GM12878 (cell line): ENCODE results near the gene FBN3. TPM values are rescaled to one million over a fixed set of nuclear protein-coding genes. Genes with fewer than 3 reads are reported as not detected.
A peak's percentile ranks its signal among the peaks of the same experiment; 100 is the strongest.

ENCODE experiments used
- ATAC-seq: fragments of 200-7000 bp; cut with Tn5 transposase; 3 replicates; pipeline ENCODE4 v1.9.1; 2020; ENCODE audit warnings: mild to moderate bottlenecking, moderate library complexity
- BruUV-seq: library from RNA; stranded (reverse); fragments of 400-500 nt; replicated peaks from 2 replicates; lab custom pipeline; 2021; lab: Mats Ljungman, UMichigan
- CTCF ChIA-PET: fragments of 300-600 bp; sonication (Branson Sonifier 250); formaldehyde crosslinking; extraction: SDS; loops from one replicate; lab custom pipeline; 2021; ENCODE audit warnings: inconsistent platforms; lab: Yijun Ruan, JAX
- POLR2A ChIA-PET: fragments of 350-600 bp; formaldehyde crosslinking; extraction: SDS; loops from one replicate; lab custom pipeline; 2021; ENCODE audit warnings: inconsistent platforms; lab: Charles Lee
- RAD21 ChIA-PET: fragments of 300-600 bp; sonication (Branson Sonifier 250); formaldehyde crosslinking; loops from one replicate; lab custom pipeline; 2023; ENCODE audit warnings: antibody characterized with exemption; ENCODE audit not compliant: unreplicated experiment; lab: Charles Lee
- SMC1A ChIA-PET: fragments of 300-600 bp; sonication (Branson Sonifier 250); formaldehyde crosslinking; loops from one replicate; lab custom pipeline; 2023; ENCODE audit not compliant: unreplicated experiment, uncharacterized antibody; lab: Charles Lee
- DNase-seq: peaks from one replicate; pipeline ENCODE4 v3.0.0-alpha.2; 2011; ENCODE audit warnings: low read depth, low spot score
- FAIRE-seq: peaks from 3 replicates; lab custom pipeline; 2011; peaks lifted over from hg19 to GRCh38; lab: Jason Lieb, UNC
- H2AFZ ChIP-seq: 2 replicates; pipeline ENCODE4 v1.6.0; 2011; ENCODE audit warnings: low read depth, low read length, control low read depth; ENCODE audit not compliant: control insufficient read depth
- H3K27ac ChIP-seq: 2 replicates; pipeline ENCODE4 v1.5.1; 2011; ENCODE audit warnings: control low read depth; ENCODE audit not compliant: control insufficient read depth, insufficient read depth
- H3K27me3 ChIP-seq, 2 experiments: replicated peaks in 1 of 2; 2 replicates each; pipeline versions ENCODE4 v1.6.0 to v1.6.1; 2011; ENCODE audit warnings: low read length in 1 of 2; ENCODE audit not compliant: control insufficient read depth in 2 of 2, insufficient read depth in 2 of 2
- H3K36me3 ChIP-seq, 2 experiments: 2 replicates each; pipeline ENCODE4 v1.5.1; 2011; ENCODE audit warnings: low read length in 1 of 2; ENCODE audit not compliant: control insufficient read depth in 2 of 2, insufficient read depth in 2 of 2
- H3K4me1 ChIP-seq: 2 replicates; pipeline ENCODE4 v1.6.1; 2011; ENCODE audit warnings: mild to moderate bottlenecking, low read length, moderate library complexity, mixed read lengths; ENCODE audit not compliant: control insufficient read depth, insufficient read depth
- H3K4me2 ChIP-seq: 2 replicates; pipeline ENCODE4 v1.6.0; 2011; ENCODE audit warnings: control low read depth; ENCODE audit not compliant: control insufficient read depth, insufficient read depth
- H3K4me3 ChIP-seq: fragments of 200-600 bp; sonication (generic); 2 replicates; pipeline ENCODE4 v1.5.1; 2016
- H3K79me2 ChIP-seq: 2 replicates; pipeline ENCODE4 v1.6.0; 2011; ENCODE audit warnings: low read length; ENCODE audit not compliant: control insufficient read depth, insufficient read depth
- H3K9ac ChIP-seq: 2 replicates; pipeline ENCODE4 v1.8.0; 2011; ENCODE audit warnings: low read length, control low read depth, mixed read lengths; ENCODE audit not compliant: control insufficient read depth, insufficient read depth
- H3K9me3 ChIP-seq: replicated peaks from 3 replicates; pipeline ENCODE4 v1.5.1; 2011; ENCODE audit warnings: mild to moderate bottlenecking, low read length; ENCODE audit not compliant: control insufficient read depth, insufficient read depth
- H4K20me1 ChIP-seq: 2 replicates; pipeline ENCODE4 v1.6.0; 2011; ENCODE audit not compliant: control insufficient read depth, insufficient read depth
- CHD4 ChIP-seq: fragments of 200-600 bp; sonication (generic); IDR thresholded peaks from 2 replicates; pipeline ENCODE4 v1.6.1; 2016; ENCODE audit warnings: mild to moderate bottlenecking
- IKZF1 ChIP-seq: fragments of 450-650 bp; conservative IDR thresholded peaks from 2 replicates; pipeline ENCODE4 v1.6.1; 2017; ENCODE audit warnings: antibody characterized with exemption, mild to moderate bottlenecking
- SPI1 ChIP-seq: IDR thresholded peaks from 2 replicates; pipeline ENCODE4 v1.6.1; 2011; ENCODE audit warnings: low read depth, mild to moderate bottlenecking, low read length, moderate library complexity, borderline replicate concordance; ENCODE audit not compliant: insufficient read depth
- SUZ12 ChIP-seq: fragments of 200-600 bp; sonication (generic); IDR thresholded peaks from one replicate; pipeline ENCODE4 v1.6.1; 2018; ENCODE audit warnings: antibody characterized with exemption, mild to moderate bottlenecking; ENCODE audit not compliant: unreplicated experiment
- ZBTB4 ChIP-seq: fragments of 450-650 bp; formaldehyde crosslinking; IDR thresholded peaks from 2 replicates; pipeline ENCODE4 v1.4.0; 2022; ENCODE audit warnings: mild to moderate bottlenecking, moderate library complexity
- WGBS: methylation state at CpG from one replicate; pipeline ENCODE4 v1.1.6; 2016; ENCODE audit warnings: low lambda C conversion rate; ENCODE audit not compliant: insufficient replicate concordance, insufficient coverage; ENCODE audit errors: missing lambda C conversion rate; 5-methylcytosine and 5-hydroxymethylcytosine counted together
- in situ Hi-C: fragments of 300-500 bp; cut with MboI; formaldehyde crosslinking; loops from 9 replicates; pipeline ENCODE4 v1.14.3; 2018; ENCODE audit warnings: mixed read lengths
- intact Hi-C: fragments of 100-400 bp; cut with micrococcal nuclease; formaldehyde crosslinking; loops from one replicate; pipeline ENCODE4 v1.14.2; 2022; ENCODE audit not compliant: unreplicated experiment
- polyA plus RNA-seq, 11 experiments: library from polyadenylated mRNA; depleted of rRNA in 4 of 11; unstranded in 6 of 11; stranded (reverse) in 5 of 11; fragments of >200 nt; fragmentation: Nextera tagmentation in 4 of 11; fragmentation: Illumina TruSeq in 1 of 11; extraction: Ambion mirVana in 4 of 11; extraction: Trizol in 1 of 11; gene quantifications; 1 replicate in 1 of 11; 2 replicates in 10 of 11; pipeline versions ENCODE4 v1.2.1 to v1.2.3, GENCODE V29; 2011 to 2016; ENCODE audit warnings: inconsistent platforms in 2 of 11, missing spikeins in 2 of 11, low read depth in 1 of 11
- total RNA-seq, 4 experiments: library from RNA; depleted of rRNA in 3 of 4; stranded (reverse); fragments of >200 nt in 3 of 4; fragmentation: Illumina TruSeq in 1 of 4; extraction: Trizol in 1 of 4; gene quantifications; 2 replicates each; pipeline versions ENCODE4 v1.2.1 to v1.2.3, GENCODE V29; 2013 to 2021

The FBN3 gene
- total and polyA plus RNA-seq, 10 of the 15 experiments (the other 5 are each of a cell fraction or from before 2014, with no cell fraction given) = 0.05 TPM; not detected in 9

GRCh38 chr19:8041531-8041931 is 107.9 kb downstream of the FBN3 start:
- H3K79me2 ChIP-seq = no peaks in the 10 kb centered on the region
- H3K9me3 ChIP-seq = no peaks in the 10 kb centered on the region
- no peak overlapping the region for H3K4me2 ChIP-seq
- no peaks in the 10 kb centered on the region for H4K20me1 ChIP-seq
- H3K27me3 ChIP-seq = no peaks in the 10 kb centered on the region
- ATAC-seq = no peak
- no peak overlapping the region for H3K9ac ChIP-seq
- no peak overlapping the region for H3K4me3 ChIP-seq
- ChIA-PET SMC1A (no interaction called here), POLR2A (interaction anchor here (0.6 kb wide), 1 partner anchor 143 kb away, joined by 5 read pairs; no protein-coding TSS in a partner anchor), RAD21 (no interaction called here), CTCF (interaction anchor here (0.6 kb wide), 1 partner anchor 407 kb away, joined by 3 read pairs; no protein-coding TSS in a partner anchor)
- H3K27ac ChIP-seq = no peak overlapping the region
- no peak for FAIRE-seq
- H3K36me3 ChIP-seq = no peaks in the 10 kb centered on the region
- BruUV-seq = no TSS peak
- TF ChIP-seq SPI1 (peak; percentile 15; the same call in 1 of the 2 replicates), SUZ12 (no peak), CHD4 (no peak), IKZF1 (no peak), ZBTB4 (no peak)
- no peaks in the 10 kb centered on the region for H3K4me1 ChIP-seq
- WGBS = 21% methylated on average over 7 of the region's 7 CpGs
- intact Hi-C loops (no loop called here), in situ Hi-C loops (no loop called here)
- H2AFZ ChIP-seq = no peak overlapping the region
- DNase-seq = no peak
